ENCODE results near the gene SYTL3.
"Not testable (repeated sequence)": the region's sequence is repeated elsewhere in the genome, so short reads cannot be mapped to it uniquely, and the experiment has no call there.

The SYTL3 gene

DNA sequence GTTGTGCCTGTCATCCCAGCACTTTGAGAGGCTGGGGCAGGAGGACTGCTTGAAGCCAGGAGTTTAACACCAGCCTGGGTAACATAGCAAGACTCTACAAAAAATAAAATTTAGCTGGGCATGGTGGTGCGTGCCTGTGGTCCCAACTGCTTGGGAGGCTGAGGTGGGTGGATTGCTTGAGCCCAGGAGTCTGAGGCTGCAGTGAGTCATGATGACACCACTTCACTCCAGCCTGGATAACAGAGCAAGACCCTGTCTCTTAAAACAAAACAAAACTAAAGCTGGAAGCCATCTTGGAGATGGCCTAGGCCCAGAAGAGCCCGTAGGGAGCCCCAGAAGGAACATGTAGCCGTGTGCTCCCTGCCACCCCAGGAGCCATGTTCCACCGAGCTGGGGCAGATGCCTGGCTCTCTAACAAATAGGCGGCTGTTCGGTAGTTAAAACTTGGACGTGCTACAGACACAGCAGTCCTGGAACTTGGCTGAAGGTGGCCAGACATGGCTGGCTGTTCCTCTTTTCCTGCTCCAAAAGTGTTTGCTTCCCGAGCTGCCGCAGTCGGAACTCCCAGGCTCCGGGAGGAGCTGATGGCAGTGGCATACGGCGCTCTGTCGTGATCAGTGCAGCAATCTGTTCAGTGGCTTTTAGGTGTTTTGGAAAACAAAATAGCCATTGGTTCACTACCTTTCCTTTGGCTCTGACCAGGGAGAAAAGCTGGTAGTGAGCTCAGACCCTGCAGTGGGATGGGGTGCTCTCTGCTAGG lies 42.3 kb upstream of the SYTL3 start:
- H3K4me3 ChIP-seq (ENCODE audit: low read depth, low read length) = no peak overlapping the region
- no peak for DNase-seq (ENCODE audit: low read depth)
- in situ Hi-C loops (cut with HindIII; ENCODE audit: low sequenced_read_pairs) = no loop called here
- TF ChIP-seq, protein P1, sequence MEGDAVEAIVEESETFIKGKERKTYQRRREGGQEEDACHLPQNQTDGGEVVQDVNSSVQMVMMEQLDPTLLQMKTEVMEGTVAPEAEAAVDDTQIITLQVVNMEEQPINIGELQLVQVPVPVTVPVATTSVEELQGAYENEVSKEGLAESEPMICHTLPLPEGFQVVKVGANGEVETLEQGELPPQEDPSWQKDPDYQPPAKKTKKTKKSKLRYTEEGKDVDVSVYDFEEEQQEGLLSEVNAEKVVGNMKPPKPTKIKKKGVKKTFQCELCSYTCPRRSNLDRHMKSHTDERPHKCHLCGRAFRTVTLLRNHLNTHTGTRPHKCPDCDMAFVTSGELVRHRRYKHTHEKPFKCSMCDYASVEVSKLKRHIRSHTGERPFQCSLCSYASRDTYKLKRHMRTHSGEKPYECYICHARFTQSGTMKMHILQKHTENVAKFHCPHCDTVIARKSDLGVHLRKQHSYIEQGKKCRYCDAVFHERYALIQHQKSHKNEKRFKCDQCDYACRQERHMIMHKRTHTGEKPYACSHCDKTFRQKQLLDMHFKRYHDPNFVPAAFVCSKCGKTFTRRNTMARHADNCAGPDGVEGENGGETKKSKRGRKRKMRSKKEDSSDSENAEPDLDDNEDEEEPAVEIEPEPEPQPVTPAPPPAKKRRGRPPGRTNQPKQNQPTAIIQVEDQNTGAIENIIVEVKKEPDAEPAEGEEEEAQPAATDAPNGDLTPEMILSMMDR (IDR thresholded peaks at IDR 0.05; ENCODE audit: low read depth, low read length, missing control alignments) = no peak

DNA sequence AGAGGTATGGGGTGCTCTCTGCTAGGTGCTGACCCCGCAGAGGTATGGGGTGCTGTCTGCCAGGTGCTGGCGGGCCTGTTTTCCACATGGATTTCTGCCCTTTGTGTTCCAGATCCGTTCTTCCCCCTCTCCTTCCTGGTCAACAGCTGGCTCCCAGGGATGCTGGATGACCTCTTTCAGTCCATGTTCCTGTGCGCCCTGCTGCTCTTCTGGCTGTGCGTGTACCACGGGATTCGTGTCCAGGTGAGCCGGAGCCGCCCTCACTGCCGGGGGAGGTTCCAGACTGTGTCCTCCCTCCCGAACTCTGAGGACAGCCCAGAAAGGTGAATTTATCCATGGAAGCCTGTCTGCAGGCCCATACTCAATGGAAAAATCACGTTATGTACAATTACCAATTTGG lies 41.6 kb upstream of the SYTL3 start:
- TF ChIP-seq, protein P1 (IDR thresholded peaks at IDR 0.05; ENCODE audit: low read depth, low read length, missing control alignments) = no peak
- no peak overlapping the region for H3K4me3 ChIP-seq (ENCODE audit: low read depth, low read length)
- DNase-seq (ENCODE audit: low read depth) = no peak
- in situ Hi-C loops (cut with HindIII; ENCODE audit: low sequenced_read_pairs) = no loop called here

DNA sequence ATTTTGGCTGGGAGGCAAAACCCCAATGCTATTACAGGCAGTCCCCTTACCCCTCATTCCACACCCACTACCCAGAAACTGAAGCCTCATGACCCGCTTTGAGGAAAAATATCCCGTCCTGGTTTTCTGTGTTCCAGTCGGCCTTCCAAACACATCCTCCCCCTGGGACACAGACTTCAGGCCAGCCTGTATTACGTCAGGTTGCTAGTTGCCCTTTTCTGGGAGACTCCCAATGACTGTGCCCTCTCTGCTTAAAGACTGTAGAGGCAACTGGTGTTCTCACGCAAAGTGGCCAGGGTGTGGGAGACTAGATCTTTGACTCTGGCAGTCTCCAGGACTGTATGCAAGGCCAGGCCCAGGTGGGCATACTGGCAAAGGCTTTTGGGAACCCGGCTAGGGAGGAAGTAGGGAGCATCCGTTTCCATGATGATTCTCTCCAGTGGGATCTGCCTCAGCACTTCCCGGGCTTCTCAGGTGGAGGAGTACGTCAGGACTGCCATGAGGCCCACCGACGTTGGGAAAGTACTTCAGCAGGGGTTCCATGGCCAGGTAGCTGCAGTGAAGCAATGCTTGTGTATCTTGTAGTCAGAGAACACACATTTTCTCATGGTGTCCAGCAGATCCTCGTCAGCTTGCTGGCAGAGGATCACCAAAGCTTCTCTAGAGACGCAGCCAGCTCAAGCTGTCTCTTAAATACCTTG lies 40.2 kb upstream of the SYTL3 start:
- TF ChIP-seq, protein P1 (IDR thresholded peaks at IDR 0.05; ENCODE audit: low read depth, low read length, missing control alignments) = no peak
- in situ Hi-C loops (cut with HindIII; ENCODE audit: low sequenced_read_pairs) = no loop called here
- H3K4me3 ChIP-seq (ENCODE audit: low read depth, low read length) = no peak overlapping the region
- DNase-seq (ENCODE audit: low read depth) = no peak

DNA sequence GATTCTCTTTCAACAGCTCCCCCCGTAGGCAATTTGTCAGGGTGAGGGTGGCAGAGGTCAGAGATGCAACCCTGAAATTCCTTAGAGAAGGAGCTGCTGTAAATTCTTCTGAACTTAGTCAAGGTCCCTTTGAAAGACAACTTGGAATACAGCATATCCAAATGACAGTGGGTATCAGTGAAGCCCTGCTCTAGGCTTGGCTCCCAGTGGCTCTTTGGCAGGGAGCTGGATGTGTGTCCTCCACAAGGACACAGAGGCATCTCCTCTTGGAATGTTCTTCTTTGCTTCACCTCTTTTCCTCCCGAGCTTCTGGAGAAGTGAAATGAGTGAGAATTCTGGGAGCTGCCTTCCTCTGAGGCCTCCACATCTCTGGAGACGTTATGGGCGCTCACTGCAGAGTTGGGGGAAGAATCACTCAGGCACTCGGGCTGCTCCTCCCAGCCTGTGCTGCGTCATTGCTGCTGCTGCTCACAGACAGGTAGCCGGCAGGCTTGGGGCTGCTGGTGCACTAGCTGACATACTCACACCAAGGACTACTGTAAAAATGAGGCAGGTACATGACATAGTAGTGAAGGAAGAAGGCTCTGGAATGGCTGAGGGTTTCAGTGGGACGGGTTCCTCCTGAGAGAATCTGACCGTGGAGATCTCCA lies 39.4 kb upstream of the SYTL3 start:
- in situ Hi-C loops (cut with HindIII; ENCODE audit: low sequenced_read_pairs) = no loop called here
- no peak overlapping the region for H3K4me3 ChIP-seq (ENCODE audit: low read depth, low read length)
- no peak for DNase-seq (ENCODE audit: low read depth)
- TF ChIP-seq, protein P1 (IDR thresholded peaks at IDR 0.05; ENCODE audit: low read depth, low read length, missing control alignments) = no peak

DNA sequence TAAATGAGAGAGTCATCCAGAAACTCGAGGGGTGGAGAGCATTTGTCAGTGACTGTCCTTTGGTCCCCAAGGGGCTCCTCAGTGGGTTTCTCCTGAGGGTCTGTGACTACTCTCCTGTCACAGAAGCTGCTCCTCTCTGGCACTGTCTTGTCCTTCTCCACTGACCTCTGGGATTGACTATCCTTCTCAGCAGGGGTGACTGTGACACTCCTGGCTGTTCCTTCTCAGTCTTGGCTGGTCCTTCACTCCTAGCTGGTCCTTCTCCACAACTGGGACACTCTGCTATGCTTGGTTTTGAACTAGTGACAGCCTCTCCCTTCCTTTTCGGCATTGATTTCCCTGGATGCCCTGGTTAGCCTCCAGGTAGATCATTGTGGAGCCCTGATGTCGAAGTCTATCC lies 38.8 kb upstream of the SYTL3 start:
- no peak for DNase-seq (ENCODE audit: low read depth)
- no peak overlapping the region for H3K4me3 ChIP-seq (ENCODE audit: low read depth, low read length)
- in situ Hi-C loops (cut with HindIII; ENCODE audit: low sequenced_read_pairs) = no loop called here
- TF ChIP-seq, protein P1 (IDR thresholded peaks at IDR 0.05; ENCODE audit: low read depth, low read length, missing control alignments) = no peak

DNA sequence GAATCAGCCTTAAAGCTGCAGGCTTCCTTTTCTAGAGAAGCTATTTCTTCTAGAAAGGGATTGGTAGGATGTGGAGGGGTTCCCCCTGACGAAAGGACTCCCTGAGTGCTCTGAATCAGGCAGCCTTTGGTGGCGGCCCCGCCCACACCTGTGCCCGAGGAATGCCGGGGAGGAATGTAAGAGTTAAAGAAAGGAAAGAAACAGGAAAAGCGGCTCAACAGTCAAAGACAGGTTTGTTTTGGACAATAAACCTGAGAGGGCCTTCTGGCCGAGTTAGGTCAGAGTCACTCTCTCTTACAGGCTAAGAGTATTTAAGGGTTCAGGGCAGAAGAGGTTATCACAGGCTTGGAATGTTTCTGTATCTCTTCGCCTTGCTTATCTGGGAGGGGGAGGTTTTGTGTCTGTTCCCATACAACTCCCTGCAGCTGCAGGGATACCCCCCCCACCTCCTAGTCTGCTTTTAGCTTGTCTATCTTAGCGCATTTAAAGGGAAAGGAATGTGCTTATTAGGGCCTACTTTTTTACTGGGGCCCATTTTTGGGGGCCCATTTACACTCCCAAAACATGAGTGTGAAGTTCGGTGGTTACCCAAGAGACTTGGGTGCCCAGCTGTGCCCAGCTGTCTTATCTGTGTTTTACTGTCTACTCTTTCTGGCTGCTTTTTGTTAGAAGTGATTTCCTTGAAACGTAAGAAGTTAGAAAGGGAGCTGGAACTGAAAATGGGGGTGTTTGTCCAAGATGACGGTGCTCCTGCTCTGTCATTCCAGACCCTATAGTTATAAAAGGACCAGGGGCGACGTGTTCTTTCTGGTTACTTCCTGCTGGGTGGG lies 38.1 kb upstream of the SYTL3 start:
- no peak overlapping the region for H3K4me3 ChIP-seq (ENCODE audit: low read depth, low read length)
- in situ Hi-C loops (cut with HindIII; ENCODE audit: low sequenced_read_pairs) = no loop called here
- TF ChIP-seq, protein P1 (IDR thresholded peaks at IDR 0.05; ENCODE audit: low read depth, low read length, missing control alignments) = no peak
- DNase-seq (ENCODE audit: low read depth) = no peak

DNA sequence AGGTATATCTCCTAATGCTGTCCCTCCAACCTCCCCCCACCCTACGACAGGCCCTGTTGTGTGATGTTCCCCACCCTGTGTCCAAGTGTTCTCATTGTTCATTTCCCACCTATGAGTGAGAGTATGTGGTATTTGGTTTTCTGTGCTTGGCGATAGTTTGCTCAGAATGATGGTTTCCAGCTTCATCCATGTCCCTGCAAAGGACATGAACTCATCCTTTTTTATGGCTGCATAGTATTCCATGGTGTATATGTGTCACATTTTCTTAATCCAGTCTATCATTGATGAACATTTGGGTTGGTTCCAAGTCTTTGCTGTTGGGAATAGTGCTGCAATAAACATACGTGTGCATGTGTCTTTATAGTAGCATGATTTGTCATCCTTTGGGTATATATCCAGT lies 35.2 kb upstream of the SYTL3 start:
- in situ Hi-C loops (cut with HindIII; ENCODE audit: low sequenced_read_pairs); DNase-seq (ENCODE audit: low read depth); H3K4me3 ChIP-seq (ENCODE audit: low read depth, low read length): not testable (repeated sequence)

DNA sequence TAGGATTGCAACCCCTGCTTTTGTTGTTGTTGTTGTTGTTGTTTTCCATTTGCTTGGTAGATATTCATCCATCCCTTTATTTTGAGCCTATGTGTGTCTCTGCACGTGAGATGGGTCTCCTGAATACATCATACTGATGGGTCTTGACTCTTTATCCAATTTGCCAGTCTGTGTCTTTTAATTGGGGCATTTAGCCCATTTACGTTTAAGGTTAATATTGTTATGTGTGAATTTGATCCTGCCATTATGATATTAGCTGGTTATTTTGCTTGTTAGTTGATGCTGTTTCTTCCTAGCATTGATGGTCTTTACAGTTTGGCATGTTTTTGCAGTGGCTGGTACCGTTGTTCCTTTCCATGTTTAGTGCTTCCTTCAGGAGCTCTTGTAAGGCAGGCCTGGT lies 31.6 kb upstream of the SYTL3 start:
- in situ Hi-C loops (cut with HindIII; ENCODE audit: low sequenced_read_pairs); H3K4me3 ChIP-seq (ENCODE audit: low read depth, low read length); DNase-seq (ENCODE audit: low read depth): not testable (repeated sequence)
